Measurements from ENCODE around the gene SPINT1.
A peak's percentile ranks its signal among the peaks of the same experiment; 100 is the strongest.

The SPINT1 gene

GRCh38 chr15:40807028-40807887 lies 36.6 kb upstream of the SPINT1 start, which contains the start of the genes DNAJC17 and ZFYVE19:
Gene DNAJC17, minus strand, starts transcription at chr15:40807473. Its CDS starts 27 bp downstream, at chr15:40807446.
Gene ZFYVE19, plus strand, starts transcription at chr15:40807089. Its CDS starts 501 bp downstream, at chr15:40807590.
- DNase-seq (ENCODE audit: low spot score): peak; percentile 96
- peak within 1 kb of the TSS; percentile 81 to 94 for H3K27ac ChIP-seq
- peak within 1 kb of the TSS; percentile 84 for H3K4me3 ChIP-seq
- TF ChIP-seq CTCF (IDR thresholded peaks at IDR 0.05): no peak

- H3K27ac ChIP-seq: peak overlapping the region; percentile 81 to 94
- no peak for DNase-seq (ENCODE audit: low spot score)
- TF ChIP-seq CTCF (IDR thresholded peaks at IDR 0.05): no peak
These were observed 35.9 kb upstream of the SPINT1 start for GRCh38 chr15:40807888-40808461.

GRCh38 chr15:40808861-40809450 lies 34.9 kb upstream of the SPINT1 start:
- no peak for DNase-seq (ENCODE audit: low spot score)
- no peak for TF ChIP-seq CTCF (IDR thresholded peaks at IDR 0.05)
- no peak overlapping the region for H3K4me3 ChIP-seq
- H3K27ac ChIP-seq: no peak overlapping the region

More at GRCh38 chr15:40807888-40808461, 35.9 kb upstream of the SPINT1 start:
- peak overlapping the region; percentile 84 for H3K4me3 ChIP-seq

GRCh38 chr15:40812721-40813425 lies 31.0 kb upstream of the SPINT1 start:
- no peak for DNase-seq (ENCODE audit: low spot score)

GRCh38 chr15:40815042-40815698 lies 28.7 kb upstream of the SPINT1 start:
- Histone ChIP-seq H3K27ac (no peak overlapping the region), H3K4me3 (no peak overlapping the region)
- DNase-seq (ENCODE audit: low spot score): no peak
- TF ChIP-seq CTCF (IDR thresholded peaks at IDR 0.05): no peak

More at GRCh38 chr15:40812721-40813425, 31.0 kb upstream of the SPINT1 start:
- Histone ChIP-seq H3K27ac (no peak overlapping the region), H3K4me3 (no peak overlapping the region)
- TF ChIP-seq CTCF (IDR thresholded peaks at IDR 0.05): no peak

GRCh38 chr15:40819048-40819447 lies 24.8 kb upstream of the SPINT1 start:
- H3K4me3 ChIP-seq: no peak overlapping the region
- no peak overlapping the region for H3K27ac ChIP-seq
- no peak for DNase-seq (ENCODE audit: low spot score)
- TF ChIP-seq CTCF (IDR thresholded peaks at IDR 0.05): no peak

Measured in coronary artery (tissue), 2 donors.